ENCODE data around the gene UBE2E2.

DNA sequence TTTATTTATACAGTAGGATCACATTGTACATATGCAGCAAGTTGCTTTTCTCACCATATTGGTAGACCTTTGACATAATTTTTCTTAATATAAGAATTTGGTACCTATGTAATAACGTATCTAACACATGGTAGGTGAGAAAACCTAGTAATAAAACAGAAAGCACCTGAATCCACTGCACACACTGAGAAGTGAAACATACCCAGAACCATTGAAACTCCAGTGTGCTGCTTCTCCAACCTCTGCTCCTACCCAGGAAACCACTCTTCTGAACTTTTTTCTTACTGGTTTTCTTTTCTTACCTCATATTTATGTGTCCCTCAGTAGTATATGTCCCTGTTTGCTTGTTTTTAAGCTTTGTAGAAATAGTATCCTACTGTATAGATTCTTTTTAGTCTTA, 293.0 kb downstream of the UBE2E2 start:
- TF ChIP-seq, protein P1, sequence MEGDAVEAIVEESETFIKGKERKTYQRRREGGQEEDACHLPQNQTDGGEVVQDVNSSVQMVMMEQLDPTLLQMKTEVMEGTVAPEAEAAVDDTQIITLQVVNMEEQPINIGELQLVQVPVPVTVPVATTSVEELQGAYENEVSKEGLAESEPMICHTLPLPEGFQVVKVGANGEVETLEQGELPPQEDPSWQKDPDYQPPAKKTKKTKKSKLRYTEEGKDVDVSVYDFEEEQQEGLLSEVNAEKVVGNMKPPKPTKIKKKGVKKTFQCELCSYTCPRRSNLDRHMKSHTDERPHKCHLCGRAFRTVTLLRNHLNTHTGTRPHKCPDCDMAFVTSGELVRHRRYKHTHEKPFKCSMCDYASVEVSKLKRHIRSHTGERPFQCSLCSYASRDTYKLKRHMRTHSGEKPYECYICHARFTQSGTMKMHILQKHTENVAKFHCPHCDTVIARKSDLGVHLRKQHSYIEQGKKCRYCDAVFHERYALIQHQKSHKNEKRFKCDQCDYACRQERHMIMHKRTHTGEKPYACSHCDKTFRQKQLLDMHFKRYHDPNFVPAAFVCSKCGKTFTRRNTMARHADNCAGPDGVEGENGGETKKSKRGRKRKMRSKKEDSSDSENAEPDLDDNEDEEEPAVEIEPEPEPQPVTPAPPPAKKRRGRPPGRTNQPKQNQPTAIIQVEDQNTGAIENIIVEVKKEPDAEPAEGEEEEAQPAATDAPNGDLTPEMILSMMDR (IDR thresholded peaks at IDR 0.05; ENCODE audit: poor library complexity, severe bottlenecking): no peak
- no peak for TF ChIP-seq EZH2 (IDR thresholded peaks at IDR 0.05; ENCODE audit: borderline replicate concordance, insufficient read depth, low read length, poor library complexity, severe bottlenecking)
